M059J (cell line): ENCODE data around the gene TIGD7. TPM values are rescaled to one million over a fixed set of nuclear protein-coding genes. Genes with fewer than 3 reads are reported as not detected.

Experiments used
- total RNA-seq: library from RNA; depleted of rRNA; stranded (reverse); fragments of >200 nt; shearing (Covaris generic); gene quantifications from 2 replicates; pipeline ENCODE4 v1.2.3, GENCODE V29; 2014; rRNA removed

TIGD7 gene
- total RNA-seq, 1 experiment from 2014 or later, result 10.6 TPM

Other genes starting within 250 kb of the TIGD7 start
- gene IL32, start 239.8 kb downstream of the TIGD7 start, total RNA-seq, result 51.5 and 62.5 TPM in 2 replicates
- not detected in 2 replicates for gene ZSCAN10, start 206.1 kb downstream of the TIGD7 start, total RNA-seq
- gene ZNF205, start 192.8 kb downstream of the TIGD7 start, total RNA-seq, result 13.5 and 15.4 TPM in 2 replicates
- 1.1 and 6.2 TPM in 2 replicates for gene ZNF213, start 170.4 kb downstream of the TIGD7 start, total RNA-seq
- gene OR1F1, start 117.2 kb downstream of the TIGD7 start, total RNA-seq, result 0.15 TPM in 1 of 2 replicates, not detected in the other
- gene ZNF200, start 70.3 kb downstream of the TIGD7 start, total RNA-seq, result 10.0 and 17.4 TPM in 2 replicates
- gene MEFV, start 48.8 kb downstream of the TIGD7 start, total RNA-seq, result 0.39 TPM in 1 of 2 replicates, not detected in the other
- gene ZNF263, start 21.9 kb downstream of the TIGD7 start, total RNA-seq, result 37.4 and 48.8 TPM in 2 replicates
- 16.5 and 22.7 TPM in 2 replicates for gene ZNF75A, start 67 bp upstream of the TIGD7 start, total RNA-seq
- not detected in 2 replicates for gene OR2C1, start 50.5 kb upstream of the TIGD7 start, total RNA-seq
- gene ZSCAN32, start 95.6 kb upstream of the TIGD7 start, total RNA-seq, result 19.6 and 22.9 TPM in 2 replicates
- 11.8 and 14.1 TPM in 2 replicates for gene ZNF174, start 95.8 kb upstream of the TIGD7 start, total RNA-seq
- 3.4 and 4.9 TPM in 2 replicates for gene ZNF597, start 138.1 kb upstream of the TIGD7 start, total RNA-seq
- 9.1 and 18.8 TPM in 2 replicates for gene NAA60, start 138.2 kb upstream of the TIGD7 start, total RNA-seq
- gene C16orf90, start 190.1 kb upstream of the TIGD7 start, total RNA-seq, result not detected in 2 replicates
- gene CLUAP1, start 195.6 kb upstream of the TIGD7 start, total RNA-seq, result 13.9 and 16.5 TPM in 2 replicates